ENCODE results near the gene CD302. TPM values are rescaled to one million over a fixed set of nuclear protein-coding genes. Genes with fewer than 3 reads are reported as not detected.

CD302 gene
- total and polyA plus RNA-seq, 10 of the 15 experiments (the other 5 are each of a cell fraction or from before 2014, with no cell fraction given) = 0.48 to 4.0 (median 2.1) TPM

DNA sequence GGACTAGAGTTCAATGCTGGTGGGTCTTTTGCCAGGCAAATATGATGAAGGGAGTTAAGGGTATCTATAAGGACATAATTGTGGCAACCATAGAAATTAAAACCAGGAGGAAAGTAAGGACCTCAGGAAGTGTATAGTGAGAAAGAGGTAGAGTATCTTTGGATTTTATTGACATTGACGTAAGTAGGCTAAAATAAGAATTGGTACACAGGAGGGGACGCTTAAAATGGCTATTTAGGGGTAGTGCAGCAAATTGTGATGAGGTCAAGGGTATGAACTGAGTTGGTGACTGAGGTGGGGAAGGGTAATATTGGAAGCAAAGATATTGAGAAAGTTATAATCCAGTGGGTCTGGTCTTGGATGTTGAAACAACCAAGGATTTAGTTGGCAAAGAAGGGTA, 43.0 kb downstream of the CD302 start:
- Histone ChIP-seq H3K27me3 (replicated peaks in 1 of 2; ENCODE audit: control insufficient read depth in 2 of 2, insufficient read depth in 2 of 2, low read length in 1 of 2) (no peaks in the 10 kb centered on the region), H3K79me2 (ENCODE audit: control insufficient read depth, insufficient read depth, low read length) (peaks cover 13% of the 10 kb centered on the region), H2AFZ (ENCODE audit: control insufficient read depth, low read depth, low read length) (no peak overlapping the region), H3K27ac (ENCODE audit: control insufficient read depth, insufficient read depth) (no peak overlapping the region), H3K4me2 (ENCODE audit: control insufficient read depth, insufficient read depth) (no peak overlapping the region), H3K9ac (ENCODE audit: control insufficient read depth, insufficient read depth, low read length) (no peak overlapping the region), H3K4me1 (ENCODE audit: control insufficient read depth, insufficient read depth, low read length) (no peaks in the 10 kb centered on the region), H3K36me3 (ENCODE audit: control insufficient read depth in 2 of 2, insufficient read depth in 2 of 2, low read length in 1 of 2) (peaks cover under 1 to 32% of the 10 kb centered on the region in 2 experiments), H4K20me1 (ENCODE audit: control insufficient read depth, insufficient read depth) (no peaks in the 10 kb centered on the region; the same call in 1 of the 2 replicates), H3K9me3 (replicated peaks; ENCODE audit: control insufficient read depth, insufficient read depth, low read length) (no peaks in the 10 kb centered on the region), H3K4me3 (no peak overlapping the region)
- POLR2A ChIA-PET = no interaction called here
- TF ChIP-seq CTCF (IDR thresholded peaks at IDR 0.05 in 2 of 3, conservative IDR thresholded peaks at IDR 0.05 in 1 of 3; ENCODE audit: control insufficient read depth in 2 of 3, extremely low read depth in 1 of 3, insufficient read depth in 1 of 3, low read depth in 3 of 3, low read length in 3 of 3) (no peak), NFIC (IDR thresholded peaks at IDR 0.05; ENCODE audit: low read depth, low read length) (no peak), ESRRA (IDR thresholded peaks at IDR 0.05; ENCODE audit: low read length) (no peak), SKIL (IDR thresholded peaks at IDR 0.05; ENCODE audit: low read depth, poor library complexity, severe bottlenecking) (no peak), NFXL1 (IDR thresholded peaks at IDR 0.05; ENCODE audit: borderline replicate concordance) (no peak), BCL3 (IDR thresholded peaks at IDR 0.05; ENCODE audit: borderline replicate concordance, insufficient read depth, low read depth, low read length, poor library complexity, severe bottlenecking) (no peak), ZBED1 (IDR thresholded peaks at IDR 0.05; ENCODE audit: borderline replicate concordance) (no peak), NFYA (IDR thresholded peaks at IDR 0.05; ENCODE audit: borderline replicate concordance, low read depth, low read length) (no peak)
- TF ChIP-seq, protein P1, sequence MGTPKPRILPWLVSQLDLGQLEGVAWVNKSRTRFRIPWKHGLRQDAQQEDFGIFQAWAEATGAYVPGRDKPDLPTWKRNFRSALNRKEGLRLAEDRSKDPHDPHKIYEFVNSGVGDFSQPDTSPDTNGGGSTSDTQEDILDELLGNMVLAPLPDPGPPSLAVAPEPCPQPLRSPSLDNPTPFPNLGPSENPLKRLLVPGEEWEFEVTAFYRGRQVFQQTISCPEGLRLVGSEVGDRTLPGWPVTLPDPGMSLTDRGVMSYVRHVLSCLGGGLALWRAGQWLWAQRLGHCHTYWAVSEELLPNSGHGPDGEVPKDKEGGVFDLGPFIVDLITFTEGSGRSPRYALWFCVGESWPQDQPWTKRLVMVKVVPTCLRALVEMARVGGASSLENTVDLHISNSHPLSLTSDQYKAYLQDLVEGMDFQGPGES (IDR thresholded peaks at IDR 0.05) = no peak
- 100% methylated on average over 2 of the region's 2 CpGs for WGBS (ENCODE audit: insufficient coverage, insufficient replicate concordance, low lambda C conversion rate, missing lambda C conversion rate)
- intact Hi-C loops (cut with micrococcal nuclease; ENCODE audit: unreplicated experiment) (no loop called here), in situ Hi-C loops (cut with MboI) (no loop called here)
- CTCF ChIA-PET = interaction anchor here (1.6 to 2.5 kb wide), 2 partner anchors 86 to 185 kb away, joined by 3 to 10 read pairs; no protein-coding TSS in a partner anchor
- BruUV-seq (replicated peaks) = no TSS peak
- no peak for ATAC-seq
- RAD21 ChIA-PET (ENCODE audit: unreplicated experiment) = no interaction called here
- SMC1A ChIA-PET (ENCODE audit: uncharacterized antibody, unreplicated experiment) = interaction anchor here (1.5 kb wide), 1 partner anchor 218 kb away, joined by 4 read pairs; no protein-coding TSS in a partner anchor
- FAIRE-seq = no peak
- DNase-seq (ENCODE audit: low read depth, low spot score) = no peak
